HepG2 (cell line): ENCODE data around the gene VPS52. TPM values are rescaled to one million over a fixed set of nuclear protein-coding genes. Genes with fewer than 3 reads are reported as not detected.

Experiments used
- BORCS8-MEF2B ChIP-seq: sonication (generic); formaldehyde crosslinking; IDR thresholded peaks from 2 replicates; pipeline ENCODE4 v1.8.0; 2022; ENCODE audit warnings: mild to moderate bottlenecking, missing genetic modification reagents
- CENPT ChIP-seq: sonication (generic); formaldehyde crosslinking; IDR thresholded peaks from 2 replicates; pipeline ENCODE4 v1.8.0; 2022; ENCODE audit warnings: low read depth, mild to moderate bottlenecking, moderate library complexity, missing genetic modification reagents
- HIVEP1 ChIP-seq: sonication (generic); formaldehyde crosslinking; IDR thresholded peaks from 2 replicates; pipeline ENCODE4 v1.4.0; 2020; ENCODE audit warnings: mild to moderate bottlenecking, missing genetic modification reagents
- HOXD1 ChIP-seq: sonication (generic); formaldehyde crosslinking; IDR thresholded peaks from 2 replicates; pipeline ENCODE4 v1.5.0; 2020; ENCODE audit warnings: missing genetic modification reagents
- IKZF4 ChIP-seq: sonication (generic); formaldehyde crosslinking; IDR thresholded peaks from 2 replicates; pipeline ENCODE4 v1.5.1; 2020; ENCODE audit warnings: borderline replicate concordance, mild to moderate bottlenecking, low read depth, missing genetic modification reagents; ENCODE audit errors: not compliant biosample characterization
- NFATC3 ChIP-seq: sonication (generic); formaldehyde crosslinking; IDR thresholded peaks from 2 replicates; pipeline ENCODE4 v1.5.1; 2020; ENCODE audit warnings: mild to moderate bottlenecking, missing genetic modification reagents
- PAX8 ChIP-seq: sonication (generic); formaldehyde crosslinking; IDR thresholded peaks from 2 replicates; pipeline ENCODE4 v1.8.0; 2022; ENCODE audit warnings: mild to moderate bottlenecking, missing genetic modification reagents, borderline replicate concordance
- RCOR2 ChIP-seq: IDR thresholded peaks from 2 replicates; pipeline ENCODE4 v1.6.1; 2016; ENCODE audit warnings: missing biosample characterization, missing genetic modification reagents
- SCMH1 ChIP-seq: sonication (generic); formaldehyde crosslinking; IDR thresholded peaks from 2 replicates; pipeline ENCODE4 v1.9.0; 2021; ENCODE audit warnings: missing genetic modification reagents, mild to moderate bottlenecking, borderline replicate concordance
- SRSF9 ChIP-seq: fragments of 200-400 bp; formaldehyde crosslinking; IDR thresholded peaks from 2 replicates; pipeline ENCODE4 v1.6.1; 2018; ENCODE audit warnings: borderline replicate concordance, mild to moderate bottlenecking, low read depth, low read length; ENCODE audit not compliant: insufficient read depth, poor library complexity, severe bottlenecking
- YEATS2 ChIP-seq: sonication (generic); formaldehyde crosslinking; IDR thresholded peaks from 2 replicates; pipeline ENCODE4 v1.4.0; 2020; ENCODE audit warnings: missing genetic modification reagents, borderline replicate concordance
- ZIK1 ChIP-seq: sonication (generic); formaldehyde crosslinking; IDR thresholded peaks from 2 replicates; pipeline ENCODE4 v1.5.0; 2020; ENCODE audit warnings: mild to moderate bottlenecking, low read depth, missing genetic modification reagents, borderline replicate concordance
- ZNF350 ChIP-seq: sonication (generic); formaldehyde crosslinking; IDR thresholded peaks from 2 replicates; pipeline ENCODE4 v1.4.0; 2020; ENCODE audit warnings: mild to moderate bottlenecking, low read depth, missing genetic modification reagents, borderline replicate concordance
- ZNF367 ChIP-seq: sonication (generic); formaldehyde crosslinking; IDR thresholded peaks from 2 replicates; pipeline ENCODE4 v1.4.0; 2020; ENCODE audit warnings: missing genetic modification reagents, borderline replicate concordance
- ZNF850 ChIP-seq: sonication (generic); formaldehyde crosslinking; conservative IDR thresholded peaks from 2 replicates; pipeline ENCODE4 v1.9.0; 2021; ENCODE audit warnings: mild to moderate bottlenecking, missing genetic modification reagents
- ZNF883 ChIP-seq: sonication (generic); formaldehyde crosslinking; IDR thresholded peaks from 2 replicates; pipeline ENCODE4 v1.5.1; 2020; ENCODE audit warnings: mild to moderate bottlenecking, missing genetic modification reagents; ENCODE audit errors: not compliant biosample characterization
- ZSCAN25 ChIP-seq: sonication (generic); formaldehyde crosslinking; IDR thresholded peaks from 2 replicates; pipeline ENCODE4 v1.8.0; 2022; ENCODE audit warnings: mild to moderate bottlenecking, missing genetic modification reagents
- polyA plus RNA-seq, 8 experiments: library from polyadenylated mRNA; depleted of rRNA in 3 of 8; stranded (reverse) in 7 of 8; unstranded in 1 of 8; fragments of >200 nt; fragmentation: Illumina TruSeq in 4 of 8; extraction: Trizol in 4 of 8; gene quantifications; 2 replicates each; pipeline versions ENCODE4 v1.2.1 to v1.2.3, GENCODE V29; 2011 to 2016; ENCODE audit warnings: low read depth in 4 of 8, missing spikeins in 1 of 8, mixed read lengths in 1 of 8; ENCODE audit not compliant: insufficient read depth in 1 of 8
- total RNA-seq, 5 experiments: library from RNA; depleted of rRNA; stranded (reverse); fragments of >200 nt; fragmentation: Illumina TruSeq; extraction: Trizol; gene quantifications; 2 replicates each; pipeline ENCODE4 v1.2.3, GENCODE V29; 2016; ENCODE audit warnings: low read depth in 1 of 5
- TF ChIP-seq, protein P1 (sequence below): sonication (generic); formaldehyde crosslinking; IDR thresholded peaks from 2 replicates; pipeline ENCODE4 v1.5.0; 2020; ENCODE audit warnings: missing genetic modification reagents, mild to moderate bottlenecking, borderline replicate concordance
- TF ChIP-seq, protein P2 (sequence below): sonication (generic); formaldehyde crosslinking; conservative IDR thresholded peaks from 2 replicates; pipeline ENCODE4 v1.8.1; 2023; ENCODE audit warnings: missing genetic modification reagents
- TF ChIP-seq, protein P3 (sequence below): sonication (generic); formaldehyde crosslinking; IDR thresholded peaks from 2 replicates; pipeline ENCODE4 v1.4.0; 2020; ENCODE audit warnings: missing genetic modification reagents
- TF ChIP-seq, protein P4 (sequence below): sonication (generic); formaldehyde crosslinking; IDR thresholded peaks from 2 replicates; pipeline ENCODE4 v1.4.0; 2020; ENCODE audit warnings: mild to moderate bottlenecking, missing genetic modification reagents

Gene VPS52
- total and polyA plus RNA-seq, 2 of the 13 experiments (the other 11 are each of a cell fraction or from before 2014, with no cell fraction given): 48.9 to 85.5 TPM

DNA sequence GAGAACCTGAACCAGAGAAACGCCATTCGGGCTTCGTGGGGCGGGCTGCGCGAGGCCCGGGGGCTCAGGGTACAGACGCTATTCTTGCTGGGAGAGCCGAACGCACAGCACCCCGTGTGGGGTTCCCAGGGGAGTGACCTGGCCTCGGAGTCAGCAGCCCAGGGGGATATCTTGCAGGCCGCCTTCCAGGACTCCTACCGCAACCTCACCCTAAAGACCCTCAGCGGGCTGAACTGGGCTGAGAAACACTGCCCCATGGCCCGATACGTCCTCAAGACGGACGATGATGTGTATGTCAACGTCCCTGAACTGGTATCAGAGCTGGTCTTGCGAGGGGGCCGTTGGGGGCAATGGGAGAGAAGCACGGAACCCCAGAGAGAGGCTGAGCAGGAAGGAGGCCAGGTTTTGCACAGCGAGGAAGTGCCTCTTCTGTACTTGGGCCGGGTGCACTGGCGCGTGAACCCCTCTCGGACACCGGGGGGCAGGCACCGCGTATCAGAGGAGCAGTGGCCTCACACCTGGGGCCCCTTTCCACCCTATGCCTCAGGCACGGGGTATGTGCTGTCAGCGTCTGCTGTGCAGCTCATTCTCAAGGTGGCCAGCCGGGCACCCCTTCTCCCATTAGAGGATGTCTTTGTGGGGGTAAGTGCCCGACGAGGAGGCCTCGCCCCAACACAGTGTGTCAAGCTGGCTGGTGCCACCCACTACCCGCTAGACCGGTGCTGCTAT lies 6.2 kb upstream of the VPS52 start (continued):
- TF ChIP-seq IKZF4 (CRISPR knock-in tag) (no peak), PAX8 (CRISPR knock-in tag) (no peak), YEATS2 (no peak), HIVEP1 (CRISPR knock-in tag) (peak; percentile 10; the same call in 1 of the 2 replicates), ZNF883 (CRISPR knock-in tag) (no peak), ZNF350 (CRISPR knock-in tag) (peak; percentile 22; the same call in 1 of the 2 replicates), SCMH1 (CRISPR knock-in tag) (no peak), HOXD1 (CRISPR knock-in tag) (no peak), ZSCAN25 (CRISPR knock-in tag) (no peak), ZNF850 (CRISPR knock-in tag) (no peak), SRSF9 (no peak), CENPT (CRISPR knock-in tag) (no peak), BORCS8-MEF2B (CRISPR knock-in tag) (no peak), RCOR2 (CRISPR knock-in tag) (no peak), ZNF367 (CRISPR knock-in tag) (no peak), ZIK1 (CRISPR knock-in tag) (0 out of 2 replicates have a peak, but pooled peaks have one; percentile 61), NFATC3 (CRISPR knock-in tag) (no peak)
- TF ChIP-seq, protein P1, sequence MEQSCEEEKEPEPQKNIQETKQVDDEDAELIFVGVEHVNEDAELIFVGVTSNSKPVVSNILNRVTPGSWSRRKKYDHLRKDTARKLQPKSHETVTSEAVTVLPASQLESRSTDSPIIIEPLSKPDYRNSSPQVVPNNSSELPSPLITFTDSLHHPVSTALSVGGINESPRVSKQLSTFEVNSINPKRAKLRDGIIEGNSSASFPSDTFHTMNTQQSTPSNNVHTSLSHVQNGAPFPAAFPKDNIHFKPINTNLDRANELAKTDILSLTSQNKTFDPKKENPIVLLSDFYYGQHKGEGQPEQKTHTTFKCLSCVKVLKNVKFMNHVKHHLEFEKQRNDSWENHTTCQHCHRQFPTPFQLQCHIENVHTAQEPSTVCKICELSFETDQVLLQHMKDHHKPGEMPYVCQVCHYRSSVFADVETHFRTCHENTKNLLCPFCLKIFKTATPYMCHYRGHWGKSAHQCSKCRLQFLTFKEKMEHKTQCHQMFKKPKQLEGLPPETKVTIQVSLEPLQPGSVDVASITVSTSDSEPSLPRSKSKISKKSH (CRISPR knock-in tag): no peak
- TF ChIP-seq, protein P2, sequence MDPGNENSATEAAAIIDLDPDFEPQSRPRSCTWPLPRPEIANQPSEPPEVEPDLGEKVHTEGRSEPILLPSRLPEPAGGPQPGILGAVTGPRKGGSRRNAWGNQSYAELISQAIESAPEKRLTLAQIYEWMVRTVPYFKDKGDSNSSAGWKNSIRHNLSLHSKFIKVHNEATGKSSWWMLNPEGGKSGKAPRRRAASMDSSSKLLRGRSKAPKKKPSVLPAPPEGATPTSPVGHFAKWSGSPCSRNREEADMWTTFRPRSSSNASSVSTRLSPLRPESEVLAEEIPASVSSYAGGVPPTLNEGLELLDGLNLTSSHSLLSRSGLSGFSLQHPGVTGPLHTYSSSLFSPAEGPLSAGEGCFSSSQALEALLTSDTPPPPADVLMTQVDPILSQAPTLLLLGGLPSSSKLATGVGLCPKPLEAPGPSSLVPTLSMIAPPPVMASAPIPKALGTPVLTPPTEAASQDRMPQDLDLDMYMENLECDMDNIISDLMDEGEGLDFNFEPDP (CRISPR knock-in tag): no peak
- TF ChIP-seq, protein P3, sequence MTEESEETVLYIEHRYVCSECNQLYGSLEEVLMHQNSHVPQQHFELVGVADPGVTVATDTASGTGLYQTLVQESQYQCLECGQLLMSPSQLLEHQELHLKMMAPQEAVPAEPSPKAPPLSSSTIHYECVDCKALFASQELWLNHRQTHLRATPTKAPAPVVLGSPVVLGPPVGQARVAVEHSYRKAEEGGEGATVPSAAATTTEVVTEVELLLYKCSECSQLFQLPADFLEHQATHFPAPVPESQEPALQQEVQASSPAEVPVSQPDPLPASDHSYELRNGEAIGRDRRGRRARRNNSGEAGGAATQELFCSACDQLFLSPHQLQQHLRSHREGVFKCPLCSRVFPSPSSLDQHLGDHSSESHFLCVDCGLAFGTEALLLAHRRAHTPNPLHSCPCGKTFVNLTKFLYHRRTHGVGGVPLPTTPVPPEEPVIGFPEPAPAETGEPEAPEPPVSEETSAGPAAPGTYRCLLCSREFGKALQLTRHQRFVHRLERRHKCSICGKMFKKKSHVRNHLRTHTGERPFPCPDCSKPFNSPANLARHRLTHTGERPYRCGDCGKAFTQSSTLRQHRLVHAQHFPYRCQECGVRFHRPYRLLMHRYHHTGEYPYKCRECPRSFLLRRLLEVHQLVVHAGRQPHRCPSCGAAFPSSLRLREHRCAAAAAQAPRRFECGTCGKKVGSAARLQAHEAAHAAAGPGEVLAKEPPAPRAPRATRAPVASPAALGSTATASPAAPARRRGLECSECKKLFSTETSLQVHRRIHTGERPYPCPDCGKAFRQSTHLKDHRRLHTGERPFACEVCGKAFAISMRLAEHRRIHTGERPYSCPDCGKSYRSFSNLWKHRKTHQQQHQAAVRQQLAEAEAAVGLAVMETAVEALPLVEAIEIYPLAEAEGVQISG: peak; percentile 25; the same call in 1 of the 2 replicates
- TF ChIP-seq, protein P4, sequence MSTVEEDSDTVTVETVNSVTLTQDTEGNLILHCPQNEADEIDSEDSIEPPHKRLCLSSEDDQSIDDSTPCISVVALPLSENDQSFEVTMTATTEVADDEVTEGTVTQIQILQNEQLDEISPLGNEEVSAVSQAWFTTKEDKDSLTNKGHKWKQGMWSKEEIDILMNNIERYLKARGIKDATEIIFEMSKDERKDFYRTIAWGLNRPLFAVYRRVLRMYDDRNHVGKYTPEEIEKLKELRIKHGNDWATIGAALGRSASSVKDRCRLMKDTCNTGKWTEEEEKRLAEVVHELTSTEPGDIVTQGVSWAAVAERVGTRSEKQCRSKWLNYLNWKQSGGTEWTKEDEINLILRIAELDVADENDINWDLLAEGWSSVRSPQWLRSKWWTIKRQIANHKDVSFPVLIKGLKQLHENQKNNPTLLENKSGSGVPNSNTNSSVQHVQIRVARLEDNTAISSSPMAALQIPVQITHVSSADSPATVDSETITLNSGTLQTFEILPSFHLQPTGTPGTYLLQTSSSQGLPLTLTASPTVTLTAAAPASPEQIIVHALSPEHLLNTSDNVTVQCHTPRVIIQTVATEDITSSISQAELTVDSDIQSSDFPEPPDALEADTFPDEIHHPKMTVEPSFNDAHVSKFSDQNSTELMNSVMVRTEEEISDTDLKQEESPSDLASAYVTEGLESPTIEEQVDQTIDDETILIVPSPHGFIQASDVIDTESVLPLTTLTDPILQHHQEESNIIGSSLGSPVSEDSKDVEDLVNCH (CRISPR knock-in tag): no peak
